NCI-H82 (cell line): ENCODE results near the gene G6PC3.
A peak's percentile ranks its signal among the peaks of the same experiment; 100 is the strongest.

Source experiments
- DNase-seq: peaks from one replicate; lab custom pipeline; 2025; lab: John Stamatoyannopoulos, UW

The G6PC3 gene

GRCh38 chr17:44122816-44123355 lies 52.4 kb downstream of the G6PC3 start:
- peak; percentile 32 for DNase-seq

GRCh38 chr17:44123356-44124117 lies 53.0 kb downstream of the G6PC3 start, which contains the start of gene HDAC5:
Gene HDAC5 (minus strand): TSS chr17:44123641. CDS start chr17:44117515, 6,126 bp downstream.
- peak; percentile 98 for DNase-seq

- DNase-seq, result no peak
Measured at GRCh38 chr17:44124118-44124438, 53.5 kb downstream of the G6PC3 start.
